A673 (cell line): ENCODE measurements around the gene CEMIP2.

Experiments
- CTCF ChIP-seq: fragments of 300-800, 200-600 bp; sonication (generic); conservative IDR thresholded peaks from 2 replicates; pipeline ENCODE4 v1.5.1; 2017; ENCODE audit warnings: low read depth, mild to moderate bottlenecking, antibody characterized with exemption, low read length, moderate library complexity, mixed read lengths
- EZH2 ChIP-seq: fragments of 200-600 bp; sonication (generic); IDR thresholded peaks from 2 replicates; pipeline ENCODE4 v1.6.1; 2017; ENCODE audit warnings: borderline replicate concordance, low read depth, mild to moderate bottlenecking, mixed read lengths, antibody characterized with exemption, low read length; ENCODE audit not compliant: poor library complexity, severe bottlenecking

GRCh38 chr9:71662082-71662481 lies 106.2 kb downstream of the CEMIP2 start:
- TF ChIP-seq EZH2, result no peak
- TF ChIP-seq CTCF, result no peak
